C4-2B (cell line): ENCODE data around the gene THRB.

Source experiments
- CTCF ChIP-seq: fragments of 450-650 bp; conservative IDR thresholded peaks from 2 replicates; pipeline ENCODE4 v1.5.1; 2017; ENCODE audit warnings: mild to moderate bottlenecking
- ZFX ChIP-seq: fragments of 450-650 bp; IDR thresholded peaks from 2 replicates; pipeline ENCODE4 v1.6.1; 2017

DNA sequence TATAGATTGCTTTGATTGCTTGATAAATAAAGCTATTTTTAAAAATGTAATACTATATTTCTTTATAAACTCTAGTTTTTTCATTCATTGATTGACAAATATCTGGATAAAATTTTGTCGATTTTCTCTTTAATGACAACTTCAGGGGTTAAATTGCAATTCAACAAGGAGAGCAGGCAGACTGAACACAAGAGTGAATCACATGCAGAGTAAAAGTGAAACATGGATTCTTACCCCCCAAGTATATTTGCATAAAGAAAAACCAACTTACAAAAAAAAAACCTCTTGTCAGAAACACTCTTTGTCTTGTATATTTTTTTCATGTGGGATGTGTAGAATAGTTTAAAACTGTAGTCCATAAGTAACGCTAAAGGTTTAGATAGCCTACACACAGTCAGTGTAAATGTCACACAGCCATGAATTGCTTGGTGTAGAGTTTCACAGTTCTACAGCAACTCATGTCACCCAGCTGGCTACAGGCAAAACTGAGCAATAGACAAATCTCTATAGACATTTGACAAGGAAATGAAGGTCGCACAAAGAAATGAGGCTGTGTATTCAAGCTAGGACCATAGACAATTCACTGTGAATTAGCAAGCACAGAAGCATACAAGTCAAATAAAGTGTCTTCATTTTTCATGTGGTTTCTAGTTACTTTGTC lies 141.6 kb downstream of the THRB start:
- TF ChIP-seq CTCF (no peak), ZFX (no peak)
